NCI-H446 treated with DMSO at 0.1 percent for 48 hours (cell line): ENCODE results near the gene ADH5.
"Not testable (repeated sequence)": the region's sequence is repeated elsewhere in the genome, so short reads cannot be mapped to it uniquely, and the experiment has no call there.

ENCODE experiments used
- DNase-seq: peaks from one replicate; lab custom pipeline; 2025; lab: John Stamatoyannopoulos, UW

ADH5 gene

GRCh38 chr4:99029018-99029735 lies 59.4 kb downstream of the ADH5 start:
- no peak for DNase-seq

- DNase-seq, result no peak
These were observed 60.4 kb downstream of the ADH5 start for GRCh38 chr4:99028187-99028586.

- DNase-seq, result no peak
These were observed 61.3 kb downstream of the ADH5 start for GRCh38 chr4:99027304-99027703.

GRCh38 chr4:99025506-99025905 lies 63.1 kb downstream of the ADH5 start:
- no peak for DNase-seq

- no peak for DNase-seq
These were observed 63.9 kb downstream of the ADH5 start for GRCh38 chr4:99024481-99025275.

GRCh38 chr4:99023800-99024251 lies 64.8 kb downstream of the ADH5 start:
- DNase-seq, result not testable (repeated sequence)

- DNase-seq, result no peak
These were observed 66.0 kb downstream of the ADH5 start for GRCh38 chr4:99022566-99022965.

- no peak for DNase-seq
These were observed 67.2 kb downstream of the ADH5 start for GRCh38 chr4:99021386-99021785.
